Fibroblast of mammary gland (primary cell): ENCODE measurements around the gene SEC24A.
"Not testable (repeated sequence)": the region's sequence is repeated elsewhere in the genome, so short reads cannot be mapped to it uniquely, and the experiment has no call there.

ENCODE experiments used
- DNase-seq: peaks from one replicate; pipeline ENCODE4 v3.0.0-alpha.2; 2010; ENCODE audit warnings: low read depth
- H3K4me3 ChIP-seq: 2 replicates; pipeline ENCODE4 v1.5.1; 2011; ENCODE audit warnings: low read depth, mild to moderate bottlenecking, low read length, moderate library complexity; ENCODE audit not compliant: control insufficient read depth
- CTCF ChIP-seq: conservative IDR thresholded peaks from 2 replicates; pipeline ENCODE4 v1.5.1; 2011; ENCODE audit warnings: low read depth, low read length, inconsistent platforms; ENCODE audit not compliant: control insufficient read depth, insufficient read depth

The SEC24A gene

DNA sequence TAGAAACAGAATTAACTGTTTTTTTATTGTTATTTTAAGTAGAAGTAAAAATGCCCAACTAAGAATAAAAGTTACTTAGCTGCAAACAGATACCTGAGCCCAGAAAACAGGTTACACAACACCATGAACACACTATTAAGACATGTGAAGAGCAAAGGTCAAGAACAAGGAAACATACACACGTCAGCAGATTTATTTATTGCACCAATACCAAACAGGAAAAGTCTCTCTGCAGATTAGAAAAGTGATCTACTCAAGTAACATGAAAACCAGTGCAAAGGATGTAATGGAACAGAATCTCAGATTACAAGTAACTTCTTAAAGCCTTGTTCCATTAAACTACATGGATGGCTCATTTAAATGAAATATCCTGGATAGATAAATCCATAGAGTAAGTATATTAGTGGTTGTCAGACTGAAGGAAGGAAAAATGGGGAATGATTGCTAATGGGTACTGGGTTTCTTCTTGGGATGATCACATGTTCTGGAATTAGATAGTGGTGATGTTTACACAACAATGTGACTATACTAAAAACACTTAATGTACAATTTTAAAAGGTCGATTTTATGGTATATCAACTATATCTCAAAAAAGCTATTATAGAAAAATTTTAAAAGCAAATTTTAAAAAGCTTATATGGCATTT, 22.1 kb upstream of the SEC24A start:
- no peak for TF ChIP-seq CTCF
- peak; percentile 77 for DNase-seq

DNA sequence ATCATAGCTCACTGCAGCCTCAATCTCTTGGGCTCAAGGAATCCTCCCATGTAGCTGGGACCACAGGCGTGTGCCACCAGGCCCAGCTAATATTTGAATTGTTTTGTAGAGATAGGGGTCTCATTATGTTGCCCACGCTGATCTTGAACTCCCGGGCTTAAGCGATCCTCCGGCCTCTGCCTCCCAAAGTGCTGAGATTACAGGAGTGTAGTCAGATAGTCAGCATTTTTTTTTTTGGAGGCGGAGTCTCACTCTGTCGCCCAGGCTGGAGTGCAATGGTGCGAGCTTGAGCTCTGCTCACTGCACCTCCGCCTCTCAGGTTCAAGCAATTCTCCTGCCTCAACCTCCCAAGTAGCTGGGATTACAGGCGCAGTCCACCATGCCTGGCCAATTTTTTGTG, 14.4 kb upstream of the SEC24A start:
- no peak for DNase-seq
- no peak for TF ChIP-seq CTCF

More for the DNA sequence above, 22.1 kb upstream of the SEC24A start:
- H3K4me3 ChIP-seq = no peak overlapping the region

DNA sequence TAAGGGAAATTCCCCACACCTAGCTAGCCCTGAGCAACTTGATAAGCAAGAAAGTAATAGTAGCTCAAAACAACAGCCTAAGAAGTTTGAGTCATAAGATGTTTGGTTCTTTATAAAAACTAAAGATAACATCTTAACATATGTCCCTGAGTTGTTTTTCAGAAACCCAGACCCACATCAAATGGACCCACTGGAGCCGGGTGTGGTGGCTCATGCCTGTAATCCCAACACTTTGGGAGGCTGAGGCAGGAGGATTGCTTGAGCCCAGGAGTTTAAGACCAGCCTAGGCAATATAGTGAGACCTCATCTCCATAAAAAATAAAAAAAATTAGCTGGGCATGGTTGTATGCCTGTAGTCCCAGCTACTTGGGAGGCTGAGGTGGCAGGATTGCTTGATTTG, 13.2 kb upstream of the SEC24A start:
- not testable (repeated sequence) for H3K4me3 ChIP-seq, DNase-seq

More for the DNA sequence above, 14.4 kb upstream of the SEC24A start:
- H3K4me3 ChIP-seq = no peak overlapping the region

DNA sequence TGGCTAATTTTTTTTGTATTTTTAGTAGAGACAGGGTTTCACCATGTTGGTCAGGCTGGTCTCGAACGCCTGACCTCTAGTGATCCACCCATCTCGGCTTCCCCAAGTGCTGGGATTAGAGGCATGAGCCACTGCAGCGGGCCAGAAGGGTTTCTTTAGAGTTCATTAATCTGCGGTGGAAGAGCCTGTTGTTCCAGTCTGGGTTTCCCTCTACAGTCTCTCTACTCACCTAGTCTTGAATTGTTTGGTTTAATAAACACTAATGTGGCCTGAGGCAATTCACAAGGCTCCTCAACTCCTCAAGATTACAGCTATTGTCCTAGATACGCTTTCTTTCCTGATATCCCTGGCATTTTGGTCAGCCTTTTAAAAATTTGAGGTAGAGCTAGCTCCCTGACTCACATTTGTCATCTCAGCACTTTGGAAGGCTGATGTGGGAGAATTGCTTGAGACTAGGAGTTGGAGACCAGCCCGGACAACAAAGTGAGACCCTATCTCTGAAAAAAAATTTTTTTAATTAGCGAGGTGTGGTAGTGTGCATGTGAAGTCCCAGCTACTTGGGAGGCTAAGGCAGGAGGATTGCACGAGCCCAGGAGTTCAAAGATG, 11.4 kb upstream of the SEC24A start:
- no peak for DNase-seq
- TF ChIP-seq CTCF = no peak

DNA sequence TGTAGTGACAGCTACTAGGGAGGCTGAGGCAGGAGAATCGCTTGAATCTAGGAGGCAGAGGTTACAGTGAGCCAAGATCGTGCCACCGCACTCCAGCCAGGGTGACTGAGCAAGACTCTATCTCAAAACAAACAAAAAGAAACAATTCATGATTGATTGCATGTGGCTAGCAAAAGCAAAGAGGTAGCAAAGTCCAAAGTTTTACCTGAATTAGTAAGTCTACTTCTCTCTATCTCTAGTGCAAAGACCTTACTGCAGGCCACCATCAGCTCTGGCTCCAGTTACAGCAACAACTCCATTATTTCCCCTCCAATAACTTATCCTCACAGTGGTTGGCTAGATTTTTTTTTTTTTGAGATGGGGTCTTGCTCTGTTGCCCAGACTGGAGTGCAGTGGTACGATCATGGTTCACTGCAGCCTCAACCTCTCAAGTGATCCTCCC, 9.8 kb upstream of the SEC24A start:
- TF ChIP-seq CTCF = no peak
- no peak overlapping the region for H3K4me3 ChIP-seq
- no peak for DNase-seq

More for the DNA sequence above, 11.4 kb upstream of the SEC24A start:
- no peak overlapping the region for H3K4me3 ChIP-seq

DNA sequence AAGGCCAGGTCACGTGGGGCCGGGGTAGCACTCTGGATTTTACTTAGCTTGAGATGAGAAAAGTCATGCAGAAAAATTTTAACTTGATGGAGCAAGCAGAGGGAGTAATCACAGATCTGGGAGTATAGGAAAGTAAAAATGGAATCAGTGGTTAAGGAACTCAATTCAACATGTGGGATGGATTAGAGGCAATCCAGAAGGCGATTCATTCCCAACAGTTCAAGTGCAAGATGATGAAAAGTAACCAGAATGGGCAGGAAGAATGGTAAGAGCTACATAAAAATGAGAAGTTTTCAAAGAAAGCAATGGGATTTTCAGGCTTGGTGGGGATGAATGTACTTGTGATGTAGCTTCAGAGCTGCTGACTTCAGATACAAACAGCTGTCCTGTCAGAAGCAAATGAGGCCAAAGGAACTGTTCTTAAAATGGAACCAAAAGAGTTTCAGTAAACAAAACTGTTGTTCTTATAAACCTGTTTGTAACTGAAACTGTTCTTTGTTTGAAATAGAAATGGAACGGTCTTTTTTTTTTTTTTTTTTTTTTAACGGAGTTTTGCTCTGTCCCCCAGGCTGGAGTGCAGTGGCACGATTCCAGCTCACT, 5.6 kb upstream of the SEC24A start:
- DNase-seq = peak; percentile 36
- no peak for TF ChIP-seq CTCF
- no peak overlapping the region for H3K4me3 ChIP-seq

GRCh38 chr5:134647750-134648424, 698 bp upstream of the SEC24A start:
- peak overlapping the region; percentile 97 for H3K4me3 ChIP-seq
- no peak for TF ChIP-seq CTCF
- peak; percentile 57 for DNase-seq
